ENCODE results near the gene ZNF521. TPM values are rescaled to one million over a fixed set of nuclear protein-coding genes. Genes with fewer than 3 reads are reported as not detected.

Gene ZNF521
- total RNA-seq, 2 experiments from 2014 or later: 0.85 to 2.8 TPM

GRCh38 chr18:25099895-25100294 lies 252.1 kb downstream of the ZNF521 start:
- H3K79me2 ChIP-seq (ENCODE audit: insufficient read depth, low read depth, low read length): no peaks in the 10 kb centered on the region
- H3K36me3 ChIP-seq (ENCODE audit: insufficient read depth, low read length): no peaks in the 10 kb centered on the region
- H3K9me3 ChIP-seq (ENCODE audit: low read length): no peaks in the 10 kb centered on the region
- no peak overlapping the region for H3K4me3 ChIP-seq (ENCODE audit: low read depth, low read length, poor library complexity, severe bottlenecking)
- no peaks in the 10 kb centered on the region for H3K9me2 ChIP-seq (ENCODE audit: insufficient read depth, low read length)
- no TSS peak for BruUV-seq (replicated peaks)
- DNase-seq (ENCODE audit: low spot score): no peak
- H2AFZ ChIP-seq (ENCODE audit: low read length): no peak overlapping the region
- no peak for TF ChIP-seq EZH2phosphoT487 (IDR thresholded peaks at IDR 0.05; ENCODE audit: borderline replicate concordance, low read depth, low read length)
- H4K20me1 ChIP-seq (ENCODE audit: insufficient read depth, low read length): no peaks in the 10 kb centered on the region
- intact Hi-C loops (cut with micrococcal nuclease; ENCODE audit: unreplicated experiment): loop anchor here (10.0 kb wide), 1 partner anchor 65 kb away; no protein-coding TSS in a partner anchor
- peaks cover 33% of the 10 kb centered on the region for H3K4me1 ChIP-seq (ENCODE audit: insufficient read depth, low read length, poor library complexity, severe bottlenecking)
- ChIA-PET CTCF (ENCODE audit: unreplicated experiment) (no interaction called here), POLR2A (interaction anchor here (0.6 to 0.7 kb wide), 3 partner anchors 13 to 882 kb away, joined by 3 to 6 read pairs (median 5); no protein-coding TSS in a partner anchor)
- H3K4me2 ChIP-seq (ENCODE audit: low read length): no peak overlapping the region
- H3K27ac ChIP-seq (ENCODE audit: low read depth, low read length, poor library complexity, severe bottlenecking): no peak overlapping the region

- no peaks in the 10 kb centered on the region for H3K36me3 ChIP-seq (ENCODE audit: insufficient read depth, low read length)
- no peaks in the 10 kb centered on the region for H3K9me2 ChIP-seq (ENCODE audit: insufficient read depth, low read length)
- H3K9me3 ChIP-seq (ENCODE audit: low read length): no peaks in the 10 kb centered on the region
- peak overlapping the region; percentile 86 for H2AFZ ChIP-seq (ENCODE audit: low read length)
- POLR2A ChIA-PET: interaction anchor here (0.6 kb wide), 1 partner anchor 830 kb away, joined by 5 read pairs; no protein-coding TSS in a partner anchor
- DNase-seq (ENCODE audit: low spot score): peak; percentile 57
- peak overlapping the region; percentile 7 for H3K4me3 ChIP-seq (ENCODE audit: low read depth, low read length, poor library complexity, severe bottlenecking)
- peak overlapping the region; percentile 38 for H3K4me2 ChIP-seq (ENCODE audit: low read length)
- no peak for TF ChIP-seq EZH2phosphoT487 (IDR thresholded peaks at IDR 0.05; ENCODE audit: borderline replicate concordance, low read depth, low read length)
- TF ChIP-seq CTCF (conservative IDR thresholded peaks at IDR 0.05; ENCODE audit: low read length): no peak
- CTCF ChIA-PET (ENCODE audit: unreplicated experiment): no interaction called here
- intact Hi-C loops (cut with micrococcal nuclease; ENCODE audit: unreplicated experiment): loop anchor here (10.0 kb wide), 1 partner anchor 63 kb away; no protein-coding TSS in a partner anchor
- no peaks in the 10 kb centered on the region for H3K79me2 ChIP-seq (ENCODE audit: insufficient read depth, low read depth, low read length)
- no peaks in the 10 kb centered on the region for H4K20me1 ChIP-seq (ENCODE audit: insufficient read depth, low read length)
- H3K4me1 ChIP-seq (ENCODE audit: insufficient read depth, low read length, poor library complexity, severe bottlenecking): peaks cover 27% of the 10 kb centered on the region
- H3K27ac ChIP-seq (ENCODE audit: low read depth, low read length, poor library complexity, severe bottlenecking): peak overlapping the region; percentile 42
- BruUV-seq (replicated peaks): no TSS peak
These were observed 254.4 kb downstream of the ZNF521 start for GRCh38 chr18:25097569-25098056.

- BruUV-seq (replicated peaks): no TSS peak
- H2AFZ ChIP-seq (ENCODE audit: low read length): no peak overlapping the region
- H3K9me3 ChIP-seq (ENCODE audit: low read length): no peaks in the 10 kb centered on the region
- no peaks in the 10 kb centered on the region for H3K79me2 ChIP-seq (ENCODE audit: insufficient read depth, low read depth, low read length)
- H3K36me3 ChIP-seq (ENCODE audit: insufficient read depth, low read length): no peaks in the 10 kb centered on the region
- H3K27ac ChIP-seq (ENCODE audit: low read depth, low read length, poor library complexity, severe bottlenecking): peak overlapping the region; percentile 42
- H4K20me1 ChIP-seq (ENCODE audit: insufficient read depth, low read length): no peaks in the 10 kb centered on the region
- CTCF ChIA-PET (ENCODE audit: unreplicated experiment): no interaction called here
- no peaks in the 10 kb centered on the region for H3K9me2 ChIP-seq (ENCODE audit: insufficient read depth, low read length)
- intact Hi-C loops (cut with micrococcal nuclease; ENCODE audit: unreplicated experiment): loop anchor here (10.0 kb wide), 1 partner anchor 62 kb away; no protein-coding TSS in a partner anchor
- POLR2A ChIA-PET: no interaction called here
- TF ChIP-seq EZH2phosphoT487 (IDR thresholded peaks at IDR 0.05; ENCODE audit: borderline replicate concordance, low read depth, low read length) (no peak), CTCF (conservative IDR thresholded peaks at IDR 0.05; ENCODE audit: low read length) (no peak)
- H3K4me1 ChIP-seq (ENCODE audit: insufficient read depth, low read length, poor library complexity, severe bottlenecking): peaks cover 22% of the 10 kb centered on the region
- no peak overlapping the region for H3K4me3 ChIP-seq (ENCODE audit: low read depth, low read length, poor library complexity, severe bottlenecking)
- H3K4me2 ChIP-seq (ENCODE audit: low read length): no peak overlapping the region
- no peak for DNase-seq (ENCODE audit: low spot score)
These were observed 254.9 kb downstream of the ZNF521 start for GRCh38 chr18:25097057-25097456.

All from OCI-LY7 (cell line).